GM21529 (cell line): ENCODE results near the gene ZNF462.
A peak's percentile ranks its signal among the peaks of the same experiment; 100 is the strongest.

Experiments used
- ATAC-seq: cut with Tn5 transposase; IDR thresholded peaks from one replicate; pipeline ENCODE4 v1.9.1; 2021; ENCODE audit not compliant: unreplicated experiment

Gene ZNF462

GRCh38 chr9:106992186-106992585 is 129.2 kb downstream of the ZNF462 start:
- ATAC-seq, result no peak

GRCh38 chr9:106993603-106994002 is 130.6 kb downstream of the ZNF462 start:
- no peak for ATAC-seq

- no peak for ATAC-seq
These were observed 131.5 kb downstream of the ZNF462 start for GRCh38 chr9:106994463-106994862.

GRCh38 chr9:107000218-107000617 is 137.3 kb downstream of the ZNF462 start:
- no peak for ATAC-seq

GRCh38 chr9:107005201-107005600 is 142.2 kb downstream of the ZNF462 start:
- ATAC-seq, result no peak

GRCh38 chr9:107007402-107007801 is 144.4 kb downstream of the ZNF462 start:
- no peak for ATAC-seq

- no peak for ATAC-seq
These were observed 145.0 kb downstream of the ZNF462 start for GRCh38 chr9:107008011-107008410.

- ATAC-seq, result no peak
These were observed 145.5 kb downstream of the ZNF462 start for GRCh38 chr9:107008447-107008846.

GRCh38 chr9:107016383-107016782 is 153.4 kb downstream of the ZNF462 start:
- no peak for ATAC-seq

- ATAC-seq, result no peak
These were observed 156.0 kb downstream of the ZNF462 start for GRCh38 chr9:107018861-107019545.

GRCh38 chr9:107020040-107020530 is 157.1 kb downstream of the ZNF462 start:
- peak; percentile 49 for ATAC-seq

GRCh38 chr9:107024193-107024592 is 161.2 kb downstream of the ZNF462 start:
- peak; percentile 70 for ATAC-seq

- ATAC-seq, result no peak
These were observed 162.5 kb downstream of the ZNF462 start for GRCh38 chr9:107025260-107026035.

GRCh38 chr9:107029146-107029545 is 166.2 kb downstream of the ZNF462 start:
- no peak for ATAC-seq

GRCh38 chr9:107033966-107034365 is 171.0 kb downstream of the ZNF462 start:
- no peak for ATAC-seq

- ATAC-seq, result no peak
These were observed 171.9 kb downstream of the ZNF462 start for GRCh38 chr9:107034831-107035230.

GRCh38 chr9:107036367-107036766 is 173.4 kb downstream of the ZNF462 start:
- ATAC-seq, result no peak

GRCh38 chr9:107039542-107039941 is 176.6 kb downstream of the ZNF462 start:
- no peak for ATAC-seq

- ATAC-seq, result no peak
These were observed 179.6 kb downstream of the ZNF462 start for GRCh38 chr9:107042606-107043005.

GRCh38 chr9:107043886-107044285 is 180.9 kb downstream of the ZNF462 start:
- no peak for ATAC-seq

- ATAC-seq, result no peak
These were observed 181.9 kb downstream of the ZNF462 start for GRCh38 chr9:107044872-107045271.

GRCh38 chr9:107046692-107047091 is 183.7 kb downstream of the ZNF462 start:
- ATAC-seq, result peak; percentile 94
